A549 treated with RU486 at 1 μM for 4 hours (cell line): ENCODE data around the gene ADA. TPM values are rescaled to one million over a fixed set of nuclear protein-coding genes. Genes with fewer than 3 reads are reported as not detected.

Experiments
- total RNA-seq: library from RNA; stranded (reverse); fragments of 200-300 nt; extraction: Qiagen RNA extraction; gene quantifications from 5 replicates; pipeline ENCODE4 v1.2.3, GENCODE V29; 2022; ENCODE audit warnings: low read depth

ADA gene
- total RNA-seq = 48.2 to 61.0 TPM (median 54.2 TPM) in 5 replicates

GRCh38 chr20:44651684-44652423 lies at the start of gene ADA:
Gene ADA, minus strand, starts transcription at chr20:44651699. Its CDS starts 92 bp downstream, at chr20:44651607.

GRCh38 chr20:44582311-44583025 lies 69.0 kb downstream of the ADA start, which contains the start of gene PKIG:
Gene PKIG, plus strand, starts transcription at chr20:44582579. Its CDS starts 31,978 bp downstream, at chr20:44614557.

Other genes starting within 250 kb of the ADA start
- gene TTPAL, start 175.8 kb downstream of the ADA start, total RNA-seq = 10.4 to 14.5 TPM (median 13.6 TPM) in 5 replicates
- 61.4 to 82.1 TPM (median 81.4 TPM) in 5 replicates for gene SERINC3, start 129.6 kb downstream of the ADA start, total RNA-seq
- gene PKIG, start 69.1 kb downstream of the ADA start, total RNA-seq = 34.8 to 41.2 TPM (median 40.0 TPM) in 5 replicates
- 22.0 to 38.0 TPM (median 23.7 TPM) in 5 replicates for gene CCN5, start 63.7 kb upstream of the ADA start, total RNA-seq
- gene KCNK15, start 94.2 kb upstream of the ADA start, total RNA-seq = 0.42 to 0.96 TPM (median 0.80 TPM) in 5 replicates
- gene RIMS4, start 158.8 kb upstream of the ADA start, total RNA-seq = 1.0 to 1.4 TPM (median 1.2 TPM) in 5 replicates
- 195 to 207 TPM (median 204 TPM) in 5 replicates for gene YWHAB, start 234.0 kb upstream of the ADA start, total RNA-seq